DMS153 (cell line): ENCODE results near the gene UTP14A.
A peak's percentile ranks its signal among the peaks of the same experiment; 100 is the strongest.
"Not testable (repeated sequence)": the region's sequence is repeated elsewhere in the genome, so short reads cannot be mapped to it uniquely, and the experiment has no call there.

Experiments
- DNase-seq: peaks from one replicate; lab custom pipeline; 2025; lab: John Stamatoyannopoulos, UW

UTP14A gene

DNA sequence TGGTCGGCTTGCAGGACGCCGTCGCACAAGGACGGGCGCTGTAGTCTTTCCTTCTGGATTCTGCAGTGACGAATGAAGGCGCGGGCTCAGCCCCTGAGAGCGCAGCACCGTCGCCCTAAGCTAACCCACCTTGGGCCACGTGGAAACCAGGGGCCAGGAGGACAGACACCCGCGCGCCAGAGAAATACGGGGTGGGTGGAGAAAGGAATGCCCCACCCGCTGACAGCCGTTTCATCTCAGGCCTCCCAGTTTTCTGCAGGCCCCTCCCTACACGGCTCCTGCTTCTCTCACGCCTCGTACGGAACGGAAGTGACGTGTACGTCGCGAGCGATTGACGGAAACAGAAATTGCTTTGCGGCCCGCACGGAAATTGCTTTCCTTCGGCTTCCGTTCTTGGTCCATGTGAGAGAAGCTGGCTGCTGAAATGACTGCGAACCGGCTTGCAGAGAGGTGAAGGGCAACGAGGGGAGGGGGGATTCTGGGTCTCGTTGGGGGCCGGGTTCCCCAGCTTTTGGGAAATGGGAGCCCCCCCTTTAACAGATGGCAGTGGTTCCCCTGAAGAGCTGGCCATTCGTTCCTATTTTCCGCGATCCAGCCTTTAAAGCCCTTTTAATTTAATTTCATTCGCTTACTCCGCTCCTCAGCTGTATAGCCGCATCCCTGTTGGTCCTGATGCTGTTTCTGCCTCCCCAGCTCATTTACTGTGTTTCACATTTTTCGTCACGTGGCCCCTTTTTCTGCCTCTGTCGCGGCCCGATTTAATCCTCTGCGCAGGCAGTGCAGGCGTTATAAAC lies at the start of gene UTP14A:
TSS of gene UTP14A (plus strand) at position 378 of the 794 bp plus-strand sequence. CDS start at position 425, 47 bp downstream.
- DNase-seq = peak; percentile 92

DNA sequence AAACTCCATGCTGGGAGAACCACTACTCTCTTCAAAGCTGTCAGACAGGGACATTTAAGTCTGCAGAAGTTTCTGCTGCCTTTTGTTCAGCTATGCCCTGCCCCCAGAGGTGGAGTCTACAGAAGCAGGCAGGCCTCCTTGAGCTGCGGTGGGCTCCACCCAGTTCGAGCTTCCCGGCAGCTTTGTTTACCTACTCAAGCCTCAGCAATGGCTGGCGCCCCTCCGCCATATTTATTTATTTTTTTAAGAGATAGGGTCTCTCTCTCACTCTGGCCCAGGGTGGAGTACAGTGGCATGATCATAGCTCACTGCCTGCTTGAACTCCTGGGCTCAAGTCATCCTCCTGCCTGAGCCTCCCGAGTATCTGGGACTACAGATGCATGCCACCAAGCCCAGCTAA lies 46.8 kb upstream of the UTP14A start:
- DNase-seq = not testable (repeated sequence)

- not testable (repeated sequence) for DNase-seq
Observed at GRCh38 chrX:129866321-129866720, 39.6 kb upstream of the UTP14A start.

DNA sequence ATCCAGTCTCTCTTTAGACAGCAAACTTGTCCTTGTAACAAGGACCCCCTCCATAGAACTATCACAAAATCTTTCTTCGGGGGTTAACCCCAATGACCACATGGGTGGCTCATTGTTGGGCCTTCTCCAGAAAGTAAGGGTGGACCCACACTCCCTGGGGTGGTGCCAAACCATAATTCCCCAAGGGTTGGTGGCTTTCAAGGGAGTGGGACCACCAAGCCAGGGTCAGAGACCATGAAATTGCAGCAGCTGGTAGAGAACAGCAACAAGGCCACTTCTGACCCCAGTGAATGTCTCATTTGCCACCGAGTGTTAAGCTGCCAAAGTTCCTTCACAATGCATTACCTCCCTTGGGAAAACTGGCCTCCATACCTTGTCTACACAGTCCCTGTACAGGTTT lies 33.4 kb upstream of the UTP14A start:
- DNase-seq = no peak

- no peak for DNase-seq
Observed at GRCh38 chrX:129875669-129876068, 30.3 kb upstream of the UTP14A start.

DNA sequence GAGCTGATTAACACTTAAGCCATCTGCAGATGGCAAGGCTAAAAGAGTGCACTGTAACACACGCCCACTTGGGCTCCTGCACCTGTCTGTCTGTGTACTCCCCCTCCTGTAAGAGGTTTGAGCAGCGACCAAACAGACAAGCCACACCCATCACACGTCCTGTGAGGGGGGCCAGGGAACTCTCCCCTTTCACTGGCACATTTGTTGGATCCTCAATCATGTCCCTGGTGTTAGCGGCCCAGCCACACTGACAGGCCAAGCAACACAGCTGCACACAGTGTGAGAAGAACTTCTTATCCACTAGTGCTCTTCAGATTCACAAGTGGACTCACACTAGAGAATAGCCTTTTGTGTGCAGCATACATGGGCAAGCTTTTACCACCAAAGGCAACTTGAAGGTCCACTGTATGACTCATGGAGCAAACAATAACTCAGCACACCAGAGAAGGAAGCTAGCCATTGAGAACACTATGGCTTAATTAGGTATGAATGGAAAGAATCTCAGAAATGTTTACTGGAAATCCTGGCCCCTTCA lies 29.1 kb upstream of the UTP14A start:
- DNase-seq = peak; percentile 95

DNA sequence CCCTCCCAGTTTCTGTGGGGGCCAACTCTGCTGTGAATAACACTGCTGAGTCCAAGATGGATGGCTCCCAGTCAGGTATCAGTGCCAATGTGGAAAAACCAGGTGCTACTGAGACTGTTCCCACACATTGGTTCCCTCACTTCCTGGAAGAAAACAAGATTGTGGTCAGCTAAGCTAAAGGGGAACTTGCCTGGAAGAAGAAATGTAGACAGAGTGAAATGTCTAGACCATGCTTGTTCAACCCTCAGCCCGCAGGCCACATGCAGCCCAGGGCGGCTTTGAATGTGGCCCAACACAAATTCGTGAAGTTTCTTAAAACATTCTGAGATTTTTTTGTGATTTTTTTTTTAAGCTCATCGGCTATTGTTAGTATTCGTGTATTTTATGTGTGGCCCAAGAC lies 28.6 kb upstream of the UTP14A start:
- DNase-seq = peak; percentile 69

GRCh38 chrX:129900054-129900453 lies 5.9 kb upstream of the UTP14A start:
- no peak for DNase-seq

DNA sequence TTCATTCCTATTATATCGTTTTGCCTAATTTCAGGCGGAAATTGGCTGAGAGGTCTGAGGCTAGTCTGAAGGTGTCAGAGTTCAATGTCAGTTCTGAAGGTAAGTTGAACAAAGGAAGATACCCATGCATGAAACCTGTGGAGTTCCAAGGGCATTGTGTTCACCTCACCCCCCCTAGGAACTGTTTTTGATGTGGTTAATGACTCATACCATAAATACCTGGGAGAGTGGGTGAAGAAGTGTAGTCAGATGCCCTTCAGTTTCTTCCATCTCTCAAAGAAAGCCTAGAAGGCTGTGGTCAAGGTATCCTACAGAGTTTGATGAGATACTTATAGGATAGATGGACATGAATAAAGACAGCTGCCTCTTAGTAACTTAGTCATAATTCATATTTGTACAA lies 2.7 kb downstream of the UTP14A start:
- no peak for DNase-seq

GRCh38 chrX:129925305-129926092 lies 19.5 kb downstream of the UTP14A start:
- DNase-seq = peak; percentile 39

DNA sequence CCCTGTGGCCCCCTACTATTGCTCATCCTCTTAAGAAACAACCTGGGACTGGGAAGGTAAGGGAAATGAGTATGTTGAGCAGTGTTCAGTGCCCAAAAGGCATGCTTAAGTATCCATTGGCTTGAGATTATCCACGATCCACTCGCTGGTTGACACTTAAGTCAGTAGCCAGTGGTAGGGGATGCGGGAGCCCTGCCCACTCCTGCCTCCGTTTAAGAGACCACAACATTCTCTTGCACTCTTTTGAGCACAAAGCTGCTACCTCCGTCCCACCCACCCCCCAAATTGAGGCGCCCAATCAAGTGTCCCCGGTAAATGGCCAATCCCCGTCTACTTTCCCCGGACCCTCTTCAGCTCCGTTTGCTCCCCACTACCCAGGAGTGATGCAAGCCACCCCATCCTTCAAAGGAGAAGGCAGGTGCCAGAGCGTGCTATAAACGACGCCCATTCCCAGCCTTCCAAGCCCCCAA lies 25.0 kb downstream of the UTP14A start:
- DNase-seq = no peak

GRCh38 chrX:129931411-129932015 lies 25.5 kb downstream of the UTP14A start:
- peak; percentile 86 for DNase-seq

GRCh38 chrX:129932016-129932820 lies 26.3 kb downstream of the UTP14A start:
- DNase-seq = peak; percentile 82

GRCh38 chrX:129932821-129933321 lies 26.9 kb downstream of the UTP14A start:
- no peak for DNase-seq

GRCh38 chrX:129933700-129934099 lies 27.7 kb downstream of the UTP14A start:
- DNase-seq = no peak

GRCh38 chrX:129934461-129934860 lies 28.5 kb downstream of the UTP14A start:
- DNase-seq = no peak

DNA sequence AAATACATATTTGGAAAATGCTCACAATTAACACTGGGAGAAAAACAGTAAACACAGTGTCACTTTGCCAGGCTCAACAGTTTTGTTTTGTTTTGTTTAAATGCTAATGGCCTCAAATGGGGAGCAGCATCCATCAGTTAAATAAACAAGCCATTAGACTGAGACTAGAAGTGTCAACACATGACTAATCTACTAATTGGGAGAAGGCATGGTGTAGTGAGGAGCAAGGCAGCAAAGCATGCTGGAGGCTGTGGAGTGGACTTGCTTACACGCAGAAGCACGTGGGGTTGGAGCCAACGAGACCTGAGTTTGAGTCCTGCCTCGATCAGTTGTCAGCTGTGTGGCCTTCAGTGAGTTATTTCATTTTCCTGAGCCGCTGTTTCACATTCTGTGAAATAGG lies 29.0 kb downstream of the UTP14A start:
- no peak for DNase-seq

GRCh38 chrX:129938081-129938480 lies 32.1 kb downstream of the UTP14A start:
- DNase-seq = no peak

DNA sequence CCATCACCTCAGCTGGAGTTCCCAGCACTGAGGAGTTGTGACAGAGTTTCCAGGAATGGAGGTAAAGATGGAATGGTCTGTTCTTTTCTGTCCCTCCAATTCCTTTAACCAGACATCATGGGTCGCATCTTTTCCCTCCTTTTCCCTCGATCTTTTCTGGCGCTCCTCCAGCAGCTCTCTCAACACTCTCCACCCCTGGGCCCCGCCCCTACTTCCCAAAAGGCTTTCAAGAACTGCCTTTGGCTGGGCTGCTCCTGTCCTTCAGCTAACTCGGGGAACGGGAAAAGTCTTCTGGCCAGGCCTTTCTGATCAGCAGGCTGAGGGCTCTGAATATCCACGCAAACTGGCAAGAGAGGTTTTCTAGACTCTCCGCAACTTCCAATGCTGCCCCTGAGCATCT lies 34.0 kb downstream of the UTP14A start:
- DNase-seq = no peak

GRCh38 chrX:129940721-129941120 lies 34.8 kb downstream of the UTP14A start:
- no peak for DNase-seq

DNA sequence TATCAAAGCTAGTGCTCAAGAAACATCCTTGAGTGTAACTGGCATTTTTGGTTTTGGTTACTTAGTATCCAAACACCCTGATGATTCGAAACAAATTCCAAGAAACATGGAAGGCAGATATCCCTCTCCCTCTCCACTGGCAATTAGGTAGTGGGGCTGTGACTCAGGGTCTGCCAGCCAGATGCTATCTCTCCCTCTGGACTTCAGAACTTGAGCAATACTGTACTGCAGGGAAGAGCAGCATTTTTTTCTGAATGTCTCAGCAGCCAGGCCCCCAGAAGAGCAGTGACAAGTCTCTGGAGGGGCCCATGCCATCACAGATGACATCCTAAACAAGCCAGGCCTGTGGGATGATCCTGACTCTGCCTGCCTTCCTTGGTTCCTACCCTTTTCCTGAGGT lies 39.2 kb downstream of the UTP14A start:
- no peak for DNase-seq

DNA sequence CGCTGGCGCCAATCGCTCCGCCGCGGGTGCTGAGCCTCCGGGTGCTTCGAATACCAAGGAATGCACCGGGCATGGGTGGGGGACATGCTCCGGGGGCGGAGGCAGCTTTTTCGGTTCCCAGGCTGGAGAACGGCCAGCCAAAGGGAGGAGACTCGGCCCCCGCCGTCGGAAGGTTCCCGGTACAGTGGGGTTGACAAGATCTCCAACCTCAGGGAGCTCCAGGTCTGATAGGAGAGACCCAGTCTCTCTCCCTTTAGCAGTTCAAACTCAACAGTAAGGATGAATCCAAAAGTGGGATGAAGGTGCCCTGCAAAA lies 47.3 kb downstream of the UTP14A start:
- DNase-seq = no peak
